ENCODE data around the gene CAPN5.

The CAPN5 gene

GRCh38 chr11:77159937-77160495 lies 93.2 kb downstream of the CAPN5 start:
- TF ChIP-seq ZNF565 (CRISPR knock-in tag; conservative IDR thresholded peaks at IDR 0.05; ENCODE audit: low read depth) = no peak
- no peak for TF ChIP-seq ZNF70 (CRISPR knock-in tag; IDR thresholded peaks at IDR 0.05)
- TF ChIP-seq BACH2 (CRISPR knock-in tag; IDR thresholded peaks at IDR 0.05; ENCODE audit: borderline replicate concordance) = no peak
- no peak for TF ChIP-seq ESRRG (CRISPR knock-in tag; IDR thresholded peaks at IDR 0.05)
- TF ChIP-seq CREB5 (CRISPR knock-in tag; IDR thresholded peaks at IDR 0.05; ENCODE audit: low read depth) = no peak
- no peak for TF ChIP-seq ZFP30 (CRISPR knock-in tag; IDR thresholded peaks at IDR 0.05)
- TF ChIP-seq ZNF8 (CRISPR knock-in tag; IDR thresholded peaks at IDR 0.05) = no peak
- TF ChIP-seq PPARA (CRISPR knock-in tag; IDR thresholded peaks at IDR 0.05; ENCODE audit: borderline replicate concordance) = no peak
- no peak for TF ChIP-seq TCF4 (CRISPR knock-in tag; IDR thresholded peaks at IDR 0.05; ENCODE audit: borderline replicate concordance)
- ATAC-seq = no peak

GRCh38 chr11:77163271-77163670 lies 96.5 kb downstream of the CAPN5 start:
- TF ChIP-seq OSR1 (CRISPR knock-in tag; IDR thresholded peaks at IDR 0.05) (no peak), TSHZ2 (CRISPR knock-in tag; IDR thresholded peaks at IDR 0.05) (no peak), ZFP30 (CRISPR knock-in tag; IDR thresholded peaks at IDR 0.05) (no peak)
- ATAC-seq = no peak

GRCh38 chr11:77165066-77165465 lies 98.3 kb downstream of the CAPN5 start:
- TF ChIP-seq SNAI2 (CRISPR knock-in tag; IDR thresholded peaks at IDR 0.05) = no peak
- TF ChIP-seq ISL1 (CRISPR knock-in tag; IDR thresholded peaks at IDR 0.05) = no peak
- no peak for TF ChIP-seq BACH2 (CRISPR knock-in tag; IDR thresholded peaks at IDR 0.05; ENCODE audit: borderline replicate concordance)
- TF ChIP-seq ZNF70 (CRISPR knock-in tag; IDR thresholded peaks at IDR 0.05) = no peak
- TF ChIP-seq ARNTL (CRISPR knock-in tag; IDR thresholded peaks at IDR 0.05; ENCODE audit: borderline replicate concordance, low read depth) = no peak
- no peak for TF ChIP-seq RARB (CRISPR knock-in tag; IDR thresholded peaks at IDR 0.05)
- TF ChIP-seq TCF4 (CRISPR knock-in tag; IDR thresholded peaks at IDR 0.05; ENCODE audit: borderline replicate concordance) = no peak
- no peak for TF ChIP-seq CREB5 (CRISPR knock-in tag; IDR thresholded peaks at IDR 0.05; ENCODE audit: low read depth)
- TF ChIP-seq PATZ1 (CRISPR knock-in tag; IDR thresholded peaks at IDR 0.05; ENCODE audit: borderline replicate concordance) = no peak
- no peak for TF ChIP-seq ZFP30 (CRISPR knock-in tag; IDR thresholded peaks at IDR 0.05)
- ATAC-seq = no peak

- no peak for TF ChIP-seq BACH2 (CRISPR knock-in tag; IDR thresholded peaks at IDR 0.05; ENCODE audit: borderline replicate concordance)
- no peak for TF ChIP-seq CSDC2 (CRISPR knock-in tag; IDR thresholded peaks at IDR 0.05)
- TF ChIP-seq CREB5 (CRISPR knock-in tag; IDR thresholded peaks at IDR 0.05; ENCODE audit: low read depth) = no peak
- no peak for TF ChIP-seq ZNF565 (CRISPR knock-in tag; conservative IDR thresholded peaks at IDR 0.05; ENCODE audit: low read depth)
- no peak for ATAC-seq
These were observed 99.2 kb downstream of the CAPN5 start for GRCh38 chr11:77166021-77166420.

Data from SK-N-SH treated with all-trans-retinoic acid at 6 μM for 48 hours (cell line).